ENCODE data around the gene RPL12. TPM values are rescaled to one million over a fixed set of nuclear protein-coding genes. Genes with fewer than 3 reads are reported as not detected.

The RPL12 gene
- total and polyA plus RNA-seq, 8 donors: 902 to 2,099 (median 1,833) TPM

GRCh38 chr9:127498298-127498697 is 47.1 kb upstream of the RPL12 start:
- DNase-seq: no peak
- ATAC-seq: no peak
- TF ChIP-seq CTCF (IDR thresholded peaks at IDR 0.05): no peak
- no peak overlapping the region for H3K4me3 ChIP-seq
- H3K27ac ChIP-seq: no peak overlapping the region
- H3K9me3 ChIP-seq: no peaks in the 10 kb centered on the region
- H3K27me3 ChIP-seq: no peaks in the 10 kb centered on the region
- intact Hi-C loops (cut with DNase I): no loop called here
- H3K36me3 ChIP-seq: peaks cover 0 to 97% of the 10 kb centered on the region in 2 donors
- H3K4me1 ChIP-seq: peaks cover 6 to 14% of the 10 kb centered on the region in 2 donors

GRCh38 chr9:127497656-127498290 is 46.6 kb upstream of the RPL12 start:
- Histone ChIP-seq H3K4me3 (no peak overlapping the region), H3K27ac (no peak overlapping the region), H3K4me1 (peaks cover 6 to 14% of the 10 kb centered on the region in 2 donors), H3K9me3 (no peaks in the 10 kb centered on the region), H3K27me3 (no peaks in the 10 kb centered on the region), H3K36me3 (peaks cover 0 to 97% of the 10 kb centered on the region in 2 donors)
- DNase-seq: no peak
- intact Hi-C loops (cut with DNase I): no loop called here
- no peak for TF ChIP-seq CTCF (IDR thresholded peaks at IDR 0.05)
- ATAC-seq: no peak

DNA sequence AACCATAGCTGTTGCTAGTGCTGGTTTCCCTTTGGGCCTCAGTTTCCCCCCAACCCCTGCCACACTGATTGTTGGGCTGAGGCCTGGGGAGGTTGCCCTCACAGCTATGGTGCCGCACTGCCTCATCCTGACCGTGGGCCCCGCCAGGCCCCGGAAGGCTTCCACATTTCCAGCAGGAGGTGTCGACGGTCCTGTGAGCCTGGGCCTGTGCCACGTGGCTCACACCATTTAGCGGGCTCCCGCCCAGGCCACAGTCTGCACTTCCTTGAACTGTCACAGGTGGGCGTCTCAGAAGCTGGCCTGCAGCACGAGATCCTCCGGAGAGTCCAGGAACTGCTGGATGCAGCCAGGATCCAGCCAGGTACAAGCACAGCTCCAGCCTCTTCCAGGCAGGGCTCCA is 45.8 kb upstream of the RPL12 start:
- intact Hi-C loops (cut with DNase I): no loop called here
- Histone ChIP-seq H3K27me3 (no peaks in the 10 kb centered on the region), H3K36me3 (peaks cover 0 to 97% of the 10 kb centered on the region in 2 donors), H3K27ac (no peak overlapping the region), H3K9me3 (no peaks in the 10 kb centered on the region), H3K4me3 (no peak overlapping the region), H3K4me1 (peaks cover 6 to 14% of the 10 kb centered on the region in 2 donors)
- TF ChIP-seq CTCF (IDR thresholded peaks at IDR 0.05): no peak
- ATAC-seq: no peak
- DNase-seq: no peak

GRCh38 chr9:127495884-127496555 is 44.8 kb upstream of the RPL12 start:
- Histone ChIP-seq H3K4me3 (no peak overlapping the region), H3K9me3 (no peaks in the 10 kb centered on the region), H3K36me3 (peaks cover 0 to 97% of the 10 kb centered on the region in 2 donors), H3K27me3 (no peaks in the 10 kb centered on the region), H3K27ac (peak overlapping the region in 1 of 2 donors; percentile 35), H3K4me1 (peaks cover 6 to 14% of the 10 kb centered on the region in 2 donors)
- TF ChIP-seq CTCF (IDR thresholded peaks at IDR 0.05): no peak
- intact Hi-C loops (cut with DNase I): no loop called here
- ATAC-seq: no peak
- DNase-seq: no peak

- Histone ChIP-seq H3K27ac (no peak overlapping the region), H3K27me3 (no peaks in the 10 kb centered on the region), H3K36me3 (peaks cover 0 to 99% of the 10 kb centered on the region in 2 donors), H3K4me3 (no peak overlapping the region), H3K4me1 (peaks cover 6 to 14% of the 10 kb centered on the region in 2 donors), H3K9me3 (no peaks in the 10 kb centered on the region)
- intact Hi-C loops (cut with DNase I): no loop called here
- DNase-seq (no peak), ATAC-seq (no peak)
- no peak for TF ChIP-seq CTCF (IDR thresholded peaks at IDR 0.05)
Measured at GRCh38 chr9:127494304-127494702, 43.1 kb upstream of the RPL12 start.
